HepG2 (cell line): ENCODE measurements around the gene AP4S1. TPM values are rescaled to one million over a fixed set of nuclear protein-coding genes. Genes with fewer than 3 reads are reported as not detected.

Source experiments
- ELF3 ChIP-seq: IDR thresholded peaks from 2 replicates; pipeline ENCODE4 v1.6.1; 2016; ENCODE audit warnings: missing genetic modification reagents, missing compliant biosample characterization
- JDP2 ChIP-seq: sonication (generic); formaldehyde crosslinking; IDR thresholded peaks from 2 replicates; pipeline ENCODE4 v1.8.1; 2022; ENCODE audit warnings: missing genetic modification reagents, borderline replicate concordance
- PAWR ChIP-seq: sonication (generic); formaldehyde crosslinking; IDR thresholded peaks from 2 replicates; pipeline ENCODE4 v1.4.0; 2020; ENCODE audit warnings: missing genetic modification reagents, mild to moderate bottlenecking, borderline replicate concordance
- PHB2 ChIP-seq: fragments of 450-650 bp; IDR thresholded peaks from 2 replicates; pipeline ENCODE4 v1.6.1; 2018; ENCODE audit not compliant: partially characterized antibody
- RFX1 ChIP-seq: fragments of 450-650 bp; IDR thresholded peaks from 2 replicates; pipeline ENCODE4 v1.6.1; 2017
- SCMH1 ChIP-seq: sonication (generic); formaldehyde crosslinking; IDR thresholded peaks from 2 replicates; pipeline ENCODE4 v1.9.0; 2021; ENCODE audit warnings: missing genetic modification reagents, mild to moderate bottlenecking, borderline replicate concordance
- U2AF1 ChIP-seq: fragments of 200-400 bp; formaldehyde crosslinking; optimal IDR thresholded peaks from 2 replicates; pipeline ENCODE3; 2017; ENCODE audit warnings: mild to moderate bottlenecking, low read depth, low read length
- ZNF10 ChIP-seq: sonication (generic); formaldehyde crosslinking; IDR thresholded peaks from 2 replicates; pipeline ENCODE4 v1.4.0; 2020; ENCODE audit warnings: mild to moderate bottlenecking, low read depth, missing genetic modification reagents, borderline replicate concordance
- ZNF101 ChIP-seq: sonication (generic); formaldehyde crosslinking; IDR thresholded peaks from 2 replicates; pipeline ENCODE4 v1.4.0; 2020; ENCODE audit warnings: mild to moderate bottlenecking, low read depth, missing genetic modification reagents, borderline replicate concordance
- ZNF121 ChIP-seq: sonication (generic); formaldehyde crosslinking; IDR thresholded peaks from 2 replicates; pipeline ENCODE4 v1.5.0; 2020; ENCODE audit warnings: mild to moderate bottlenecking, missing genetic modification reagents
- ZNF124 ChIP-seq: sonication (generic); formaldehyde crosslinking; IDR thresholded peaks from 2 replicates; pipeline ENCODE4 v1.4.0; 2020; ENCODE audit warnings: missing genetic modification reagents
- ZNF253 ChIP-seq: sonication (generic); formaldehyde crosslinking; IDR thresholded peaks from 2 replicates; pipeline ENCODE4 v1.8.0; 2022; ENCODE audit warnings: mild to moderate bottlenecking, missing genetic modification reagents, borderline replicate concordance
- ZNF468 ChIP-seq: sonication (generic); formaldehyde crosslinking; IDR thresholded peaks from 2 replicates; pipeline ENCODE4 v1.8.0; 2022; ENCODE audit warnings: mild to moderate bottlenecking, moderate library complexity, missing genetic modification reagents
- ZNF619 ChIP-seq: sonication (generic); formaldehyde crosslinking; IDR thresholded peaks from 2 replicates; pipeline ENCODE4 v1.4.0; 2020; ENCODE audit warnings: mild to moderate bottlenecking, missing genetic modification reagents
- ZSCAN20 ChIP-seq: sonication (generic); formaldehyde crosslinking; IDR thresholded peaks from 2 replicates; pipeline ENCODE4 v1.4.0; 2020; ENCODE audit warnings: missing genetic modification reagents, mild to moderate bottlenecking, borderline replicate concordance
- polyA plus RNA-seq, 8 experiments: library from polyadenylated mRNA; depleted of rRNA in 3 of 8; stranded (reverse) in 7 of 8; unstranded in 1 of 8; fragments of >200 nt; fragmentation: Illumina TruSeq in 4 of 8; extraction: Trizol in 4 of 8; gene quantifications; 2 replicates each; pipeline versions ENCODE4 v1.2.1 to v1.2.3, GENCODE V29; 2011 to 2016; ENCODE audit warnings: low read depth in 4 of 8, missing spikeins in 1 of 8, mixed read lengths in 1 of 8; ENCODE audit not compliant: insufficient read depth in 1 of 8
- total RNA-seq, 5 experiments: library from RNA; depleted of rRNA; stranded (reverse); fragments of >200 nt; fragmentation: Illumina TruSeq; extraction: Trizol; gene quantifications; 2 replicates each; pipeline ENCODE4 v1.2.3, GENCODE V29; 2016; ENCODE audit warnings: low read depth in 1 of 5
- TF ChIP-seq, protein P1 (sequence below): sonication (generic); formaldehyde crosslinking; IDR thresholded peaks from 2 replicates; pipeline ENCODE4 v1.8.0; 2022; ENCODE audit warnings: missing genetic modification reagents, low read depth, mild to moderate bottlenecking, borderline replicate concordance
- TF ChIP-seq, protein P2 (sequence below): IDR thresholded peaks from 2 replicates; pipeline ENCODE4 v1.6.1; 2012; ENCODE audit warnings: low read length, improper control_type of control experiment
- TF ChIP-seq, protein P3 (sequence below): sonication (generic); formaldehyde crosslinking; IDR thresholded peaks from 2 replicates; pipeline ENCODE4 v1.8.0; 2022; ENCODE audit warnings: mild to moderate bottlenecking, missing genetic modification reagents
- TF ChIP-seq, protein P4 (sequence below): sonication (generic); IDR thresholded peaks from 2 replicates; pipeline ENCODE4 v1.6.1; 2016; ENCODE audit warnings: low read depth, borderline replicate concordance
- TF ChIP-seq, protein P5 (sequence below): sonication (generic); formaldehyde crosslinking; IDR thresholded peaks from 2 replicates; pipeline ENCODE4 v1.4.0; 2020; ENCODE audit warnings: mild to moderate bottlenecking, missing genetic modification reagents
- TF ChIP-seq, protein P6 (sequence below): sonication (generic); formaldehyde crosslinking; IDR thresholded peaks from 2 replicates; pipeline ENCODE4 v1.4.0; 2020; ENCODE audit warnings: mild to moderate bottlenecking, missing genetic modification reagents

Gene AP4S1
- total and polyA plus RNA-seq, 2 of the 13 experiments (the other 11 are each of a cell fraction or from before 2014, with no cell fraction given) = 3.9 to 21.1 TPM

DNA sequence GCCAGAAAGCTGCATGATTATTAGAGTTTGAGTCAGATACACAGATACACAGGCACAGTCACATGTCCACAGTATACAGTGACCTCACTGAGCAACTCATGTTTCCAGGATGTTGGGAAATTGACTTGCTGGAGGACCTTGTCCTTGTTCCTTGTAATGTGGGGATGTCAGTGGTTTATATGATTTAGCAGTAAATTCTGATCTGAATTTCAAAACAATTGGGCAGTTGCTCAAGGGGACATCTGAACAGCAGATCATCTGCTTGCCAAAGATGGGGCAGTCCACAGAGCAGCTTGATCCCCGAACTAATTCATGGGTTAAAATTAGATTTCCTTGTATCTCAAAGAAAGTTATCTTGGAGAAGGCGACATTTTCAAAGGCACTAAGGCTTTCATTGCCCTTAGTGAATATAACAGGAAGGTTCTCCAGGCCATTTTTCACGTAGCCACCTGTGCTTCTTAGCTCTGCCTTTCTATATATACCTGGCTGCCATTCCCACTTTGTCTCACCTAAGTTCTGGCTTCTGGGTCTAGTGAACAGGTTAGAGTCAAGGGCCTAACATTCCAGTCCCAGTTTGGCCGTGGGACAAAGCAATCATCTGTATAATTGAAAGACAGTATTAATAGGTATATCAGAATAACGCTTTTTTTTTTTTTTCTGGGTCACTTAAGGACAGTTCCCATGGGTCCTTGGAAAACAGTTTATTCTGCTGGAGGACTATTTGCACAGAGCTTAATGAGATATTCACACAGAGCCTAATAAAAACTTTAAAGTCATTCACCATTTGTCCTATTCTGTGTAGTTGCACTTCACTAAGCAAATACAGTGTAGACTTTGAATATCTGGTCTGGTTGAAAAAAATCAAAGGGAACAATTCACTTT is 65.7 kb downstream of the AP4S1 start (continued):
- TF ChIP-seq ZSCAN20 (CRISPR knock-in tag) = no peak
- no peak for TF ChIP-seq SCMH1 (CRISPR knock-in tag)
- TF ChIP-seq, protein P1, sequence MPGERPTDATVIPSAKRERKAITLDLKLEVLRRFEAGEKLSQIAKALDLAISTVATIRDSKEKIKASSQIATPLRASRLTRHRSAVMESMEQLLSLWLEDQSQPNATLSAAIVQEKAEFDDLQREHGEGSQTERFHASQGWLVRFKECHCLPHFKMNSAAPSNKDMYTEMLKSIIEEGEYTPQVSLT (CRISPR knock-in tag) = no peak
- TF ChIP-seq ZNF10 = no peak
- TF ChIP-seq, protein P2, sequence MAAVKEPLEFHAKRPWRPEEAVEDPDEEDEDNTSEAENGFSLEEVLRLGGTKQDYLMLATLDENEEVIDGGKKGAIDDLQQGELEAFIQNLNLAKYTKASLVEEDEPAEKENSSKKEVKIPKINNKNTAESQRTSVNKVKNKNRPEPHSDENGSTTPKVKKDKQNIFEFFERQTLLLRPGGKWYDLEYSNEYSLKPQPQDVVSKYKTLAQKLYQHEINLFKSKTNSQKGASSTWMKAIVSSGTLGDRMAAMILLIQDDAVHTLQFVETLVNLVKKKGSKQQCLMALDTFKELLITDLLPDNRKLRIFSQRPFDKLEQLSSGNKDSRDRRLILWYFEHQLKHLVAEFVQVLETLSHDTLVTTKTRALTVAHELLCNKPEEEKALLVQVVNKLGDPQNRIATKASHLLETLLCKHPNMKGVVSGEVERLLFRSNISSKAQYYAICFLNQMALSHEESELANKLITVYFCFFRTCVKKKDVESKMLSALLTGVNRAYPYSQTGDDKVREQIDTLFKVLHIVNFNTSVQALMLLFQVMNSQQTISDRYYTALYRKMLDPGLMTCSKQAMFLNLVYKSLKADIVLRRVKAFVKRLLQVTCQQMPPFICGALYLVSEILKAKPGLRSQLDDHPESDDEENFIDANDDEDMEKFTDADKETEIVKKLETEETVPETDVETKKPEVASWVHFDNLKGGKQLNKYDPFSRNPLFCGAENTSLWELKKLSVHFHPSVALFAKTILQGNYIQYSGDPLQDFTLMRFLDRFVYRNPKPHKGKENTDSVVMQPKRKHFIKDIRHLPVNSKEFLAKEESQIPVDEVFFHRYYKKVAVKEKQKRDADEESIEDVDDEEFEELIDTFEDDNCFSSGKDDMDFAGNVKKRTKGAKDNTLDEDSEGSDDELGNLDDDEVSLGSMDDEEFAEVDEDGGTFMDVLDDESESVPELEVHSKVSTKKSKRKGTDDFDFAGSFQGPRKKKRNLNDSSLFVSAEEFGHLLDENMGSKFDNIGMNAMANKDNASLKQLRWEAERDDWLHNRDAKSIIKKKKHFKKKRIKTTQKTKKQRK = no peak
- TF ChIP-seq, protein P3, sequence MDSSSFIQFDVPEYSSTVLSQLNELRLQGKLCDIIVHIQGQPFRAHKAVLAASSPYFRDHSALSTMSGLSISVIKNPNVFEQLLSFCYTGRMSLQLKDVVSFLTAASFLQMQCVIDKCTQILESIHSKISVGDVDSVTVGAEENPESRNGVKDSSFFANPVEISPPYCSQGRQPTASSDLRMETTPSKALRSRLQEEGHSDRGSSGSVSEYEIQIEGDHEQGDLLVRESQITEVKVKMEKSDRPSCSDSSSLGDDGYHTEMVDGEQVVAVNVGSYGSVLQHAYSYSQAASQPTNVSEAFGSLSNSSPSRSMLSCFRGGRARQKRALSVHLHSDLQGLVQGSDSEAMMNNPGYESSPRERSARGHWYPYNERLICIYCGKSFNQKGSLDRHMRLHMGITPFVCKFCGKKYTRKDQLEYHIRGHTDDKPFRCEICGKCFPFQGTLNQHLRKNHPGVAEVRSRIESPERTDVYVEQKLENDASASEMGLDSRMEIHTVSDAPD (CRISPR knock-in tag) = peak; percentile 70
- TF ChIP-seq RFX1 = no peak
- TF ChIP-seq ELF3 (CRISPR knock-in tag) = peak; percentile 86; the same call in 1 of the 2 replicates
- no peak for TF ChIP-seq JDP2 (CRISPR knock-in tag)
- no peak for TF ChIP-seq U2AF1
- TF ChIP-seq, protein P4, sequence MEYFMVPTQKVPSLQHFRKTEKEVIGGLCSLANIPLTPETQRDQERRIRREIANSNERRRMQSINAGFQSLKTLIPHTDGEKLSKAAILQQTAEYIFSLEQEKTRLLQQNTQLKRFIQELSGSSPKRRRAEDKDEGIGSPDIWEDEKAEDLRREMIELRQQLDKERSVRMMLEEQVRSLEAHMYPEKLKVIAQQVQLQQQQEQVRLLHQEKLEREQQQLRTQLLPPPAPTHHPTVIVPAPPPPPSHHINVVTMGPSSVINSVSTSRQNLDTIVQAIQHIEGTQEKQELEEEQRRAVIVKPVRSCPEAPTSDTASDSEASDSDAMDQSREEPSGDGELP = peak; percentile 55; the same call in 1 of the 2 replicates
- TF ChIP-seq ZNF619 = no peak
- no peak for TF ChIP-seq PAWR (CRISPR knock-in tag)
- TF ChIP-seq, protein P5, sequence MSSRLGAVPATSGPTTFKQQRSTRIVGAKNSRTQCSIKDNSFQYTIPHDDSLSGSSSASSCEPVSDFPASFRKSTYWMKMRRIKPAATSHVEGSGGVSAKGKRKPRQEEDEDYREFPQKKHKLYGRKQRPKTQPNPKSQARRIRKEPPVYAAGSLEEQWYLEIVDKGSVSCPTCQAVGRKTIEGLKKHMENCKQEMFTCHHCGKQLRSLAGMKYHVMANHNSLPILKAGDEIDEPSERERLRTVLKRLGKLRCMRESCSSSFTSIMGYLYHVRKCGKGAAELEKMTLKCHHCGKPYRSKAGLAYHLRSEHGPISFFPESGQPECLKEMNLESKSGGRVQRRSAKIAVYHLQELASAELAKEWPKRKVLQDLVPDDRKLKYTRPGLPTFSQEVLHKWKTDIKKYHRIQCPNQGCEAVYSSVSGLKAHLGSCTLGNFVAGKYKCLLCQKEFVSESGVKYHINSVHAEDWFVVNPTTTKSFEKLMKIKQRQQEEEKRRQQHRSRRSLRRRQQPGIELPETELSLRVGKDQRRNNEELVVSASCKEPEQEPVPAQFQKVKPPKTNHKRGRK (CRISPR knock-in tag) = no peak
- TF ChIP-seq ZNF253 = no peak
- TF ChIP-seq ZNF124 (CRISPR knock-in tag) = no peak
- TF ChIP-seq, protein P6, sequence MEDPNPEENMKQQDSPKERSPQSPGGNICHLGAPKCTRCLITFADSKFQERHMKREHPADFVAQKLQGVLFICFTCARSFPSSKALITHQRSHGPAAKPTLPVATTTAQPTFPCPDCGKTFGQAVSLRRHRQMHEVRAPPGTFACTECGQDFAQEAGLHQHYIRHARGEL (CRISPR knock-in tag) = no peak
- TF ChIP-seq PHB2 = no peak
- no peak for TF ChIP-seq ZNF101 (CRISPR knock-in tag)
- no peak for TF ChIP-seq ZNF121 (CRISPR knock-in tag)
- TF ChIP-seq ZNF468 = no peak; the same call in 1 of the 2 replicates
